Hematopoietic multipotent progenitor cell treated with erythropoietin and hydrocortisone succinate and interleukin-3 and kit ligand, for 17 days (in vitro differentiated cells): Measurements from ENCODE around the gene ROBO1.
"Not testable (repeated sequence)": the region's sequence is repeated elsewhere in the genome, so short reads cannot be mapped to it uniquely, and the experiment has no call there.

Source experiments
- DNase-seq: peaks from one replicate; pipeline ENCODE4 v3.0.0-alpha.2; 2015; ENCODE audit warnings: low spot score

ROBO1 gene

DNA sequence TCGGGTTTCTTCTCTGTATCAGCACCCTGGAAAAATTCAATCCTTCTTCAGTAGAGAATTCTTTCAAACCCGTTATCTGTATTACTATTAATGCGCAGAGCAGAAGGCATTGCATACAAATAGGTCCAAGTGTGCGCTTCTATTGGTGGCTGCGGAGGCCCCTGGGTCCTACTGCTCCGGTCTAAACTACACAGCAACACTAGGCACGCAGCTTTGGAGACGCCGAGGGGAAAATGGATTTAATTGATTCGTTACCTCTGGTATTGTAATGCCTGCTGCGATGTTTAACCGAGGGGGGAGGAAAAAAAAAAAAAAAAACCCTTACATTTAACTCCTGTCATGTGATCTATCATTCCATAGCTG lies at the start of gene ROBO1:
TSS of gene ROBO1 (minus strand) at position 94 of the 363 bp plus-strand sequence.
- DNase-seq = no peak

DNA sequence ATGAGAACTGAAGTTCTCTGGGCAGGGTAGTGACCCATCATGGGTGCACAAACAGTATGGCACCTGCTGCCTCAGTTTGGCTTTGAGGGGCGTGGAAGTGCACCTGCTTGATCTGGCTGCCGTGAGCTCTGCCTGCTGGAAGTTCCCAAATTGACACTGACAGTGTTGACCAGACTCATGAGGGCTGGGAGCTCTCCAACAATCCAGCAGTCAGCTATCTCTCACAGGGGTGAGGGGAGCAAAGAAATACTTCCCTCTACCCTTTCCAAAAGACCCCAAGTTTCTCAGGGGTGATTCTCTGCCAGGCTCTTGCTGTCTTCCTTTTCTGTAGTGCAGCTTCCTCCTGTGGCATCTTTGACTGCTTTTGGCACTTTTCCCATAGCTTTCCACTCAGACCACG lies 49.4 kb upstream of the ROBO1 start:
- DNase-seq = no peak

DNA sequence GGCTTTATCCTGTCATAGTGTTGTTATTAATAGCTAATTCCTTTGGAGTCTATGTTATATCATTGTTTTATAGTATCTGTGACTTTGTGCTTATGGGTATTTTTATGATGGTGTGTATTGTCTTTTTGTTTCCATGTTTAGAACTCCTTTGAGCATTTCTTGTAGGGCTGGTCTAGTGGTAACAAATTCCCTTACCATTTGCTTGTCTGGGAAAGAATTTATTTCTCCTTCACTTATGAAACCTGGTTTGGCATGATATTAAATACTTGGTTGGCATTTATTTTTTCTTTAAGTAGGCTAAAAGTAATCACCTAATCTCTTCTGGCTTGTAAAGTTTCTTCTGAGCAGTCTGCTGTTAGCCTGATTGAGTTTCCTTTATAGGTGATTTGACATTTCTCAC lies 47.7 kb upstream of the ROBO1 start:
- DNase-seq = no peak

DNA sequence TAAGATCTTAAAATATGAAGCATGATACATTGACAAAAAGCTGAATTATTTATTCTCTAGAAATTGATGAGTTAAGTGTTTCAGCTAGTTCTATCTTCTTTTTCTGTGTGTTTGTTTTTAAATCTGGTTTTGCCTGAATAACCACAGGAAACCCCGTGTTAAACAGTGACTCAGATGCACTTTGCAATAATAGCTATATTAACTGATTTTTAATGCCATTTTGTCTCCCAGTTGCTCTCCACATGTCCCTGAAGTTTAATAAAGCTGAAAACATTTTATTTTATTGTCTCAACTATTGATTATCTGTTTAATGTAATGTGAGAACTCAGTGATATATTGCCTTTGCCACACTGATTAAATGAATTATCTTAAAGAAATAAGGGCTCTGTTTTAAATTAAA lies 42.8 kb upstream of the ROBO1 start:
- DNase-seq = no peak

DNA sequence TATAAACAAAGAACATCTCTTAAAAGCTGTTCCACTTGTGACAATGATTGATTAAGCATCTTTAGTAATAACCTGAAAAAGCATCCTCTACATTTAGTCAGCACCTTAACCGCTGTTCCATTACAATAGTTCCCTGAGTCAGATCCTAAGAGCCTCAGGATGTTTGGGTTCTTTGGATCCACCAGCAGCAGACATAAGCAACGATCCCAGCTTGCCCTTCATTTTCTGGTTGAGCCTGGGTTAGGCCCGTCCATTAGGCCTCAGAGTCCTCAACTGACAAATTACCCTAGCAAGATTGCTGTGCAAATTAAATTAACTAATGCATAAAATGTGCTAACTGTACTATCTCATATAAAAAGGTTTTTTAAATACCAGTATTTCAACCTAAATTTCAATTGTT lies 42.3 kb upstream of the ROBO1 start:
- no peak for DNase-seq

DNA sequence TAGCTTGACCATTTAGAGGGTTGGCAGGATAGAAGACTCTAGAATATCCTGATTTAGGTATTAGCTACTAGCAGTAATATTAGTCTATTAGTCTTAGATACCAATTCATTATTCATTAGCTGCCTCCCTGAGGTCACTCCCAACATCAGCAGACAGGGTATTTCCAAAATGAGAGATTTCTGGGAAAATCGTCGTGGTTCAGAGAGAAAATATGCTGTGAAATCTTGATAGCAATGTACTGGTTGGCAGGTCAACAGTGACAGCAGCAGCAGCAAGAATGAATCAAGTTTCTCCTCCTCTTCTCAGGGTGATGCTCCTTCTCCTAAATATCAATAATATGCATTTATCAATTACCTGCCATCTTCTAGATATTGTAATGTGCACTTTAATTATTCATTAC lies 41.3 kb upstream of the ROBO1 start:
- no peak for DNase-seq

DNA sequence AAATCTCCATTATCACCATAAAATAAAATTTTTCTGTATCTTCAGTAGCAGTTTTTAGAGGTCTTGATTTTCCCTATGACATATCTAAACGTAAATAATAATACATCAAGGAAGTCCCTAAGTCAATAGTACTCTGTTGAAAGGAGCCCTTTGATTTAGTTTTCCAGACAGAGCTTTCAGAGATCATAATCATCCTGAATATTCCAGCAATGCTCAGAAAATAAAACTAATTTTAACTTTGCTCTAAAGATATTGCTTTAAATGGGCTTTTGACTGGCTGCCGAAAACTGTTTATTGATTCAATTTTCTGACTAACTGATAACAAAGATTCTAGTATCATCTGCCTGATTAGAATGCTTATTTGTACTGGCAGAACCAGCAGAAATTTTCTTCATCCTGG lies 40.7 kb upstream of the ROBO1 start:
- DNase-seq = no peak

DNA sequence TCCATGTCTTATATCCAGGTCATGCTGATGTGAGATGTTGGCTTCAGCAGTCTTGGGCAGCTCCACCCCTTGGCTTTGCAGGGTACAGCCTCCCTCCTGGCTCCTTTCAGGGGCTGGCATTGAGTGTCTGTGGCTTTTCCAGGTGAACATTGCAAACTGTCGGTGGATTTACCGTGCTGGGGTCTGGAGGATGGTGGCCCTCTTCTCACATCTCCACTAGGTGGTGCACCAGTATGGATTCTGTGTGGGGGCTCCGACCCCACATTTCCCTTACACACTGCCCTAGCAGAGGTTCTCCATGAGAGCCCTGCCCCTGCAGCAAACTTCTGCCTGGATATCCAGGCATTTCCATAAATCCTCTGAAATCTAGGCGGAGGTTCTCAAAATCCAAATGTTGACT lies 22.4 kb upstream of the ROBO1 start:
- DNase-seq = not testable (repeated sequence)

DNA sequence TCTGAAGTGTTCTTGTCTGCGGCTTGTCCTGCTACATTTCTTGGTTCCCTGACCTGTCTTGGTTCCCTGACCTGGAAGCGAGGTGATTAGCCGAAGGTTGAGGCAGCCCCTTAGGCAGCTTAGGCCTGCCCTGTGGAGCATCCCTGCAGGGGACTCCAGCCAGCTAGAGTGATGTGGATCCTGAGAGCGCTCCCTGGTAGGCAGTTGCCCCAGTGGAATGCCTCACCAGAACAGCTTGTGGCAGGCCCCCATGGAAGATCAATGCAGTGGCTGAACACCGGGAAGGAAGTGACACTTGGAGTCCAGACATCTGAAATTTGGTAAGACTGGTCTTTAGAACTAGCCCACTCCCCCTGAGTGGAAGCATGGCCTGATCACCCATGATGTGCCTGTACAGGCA lies 5.5 kb upstream of the ROBO1 start:
- no peak for DNase-seq

DNA sequence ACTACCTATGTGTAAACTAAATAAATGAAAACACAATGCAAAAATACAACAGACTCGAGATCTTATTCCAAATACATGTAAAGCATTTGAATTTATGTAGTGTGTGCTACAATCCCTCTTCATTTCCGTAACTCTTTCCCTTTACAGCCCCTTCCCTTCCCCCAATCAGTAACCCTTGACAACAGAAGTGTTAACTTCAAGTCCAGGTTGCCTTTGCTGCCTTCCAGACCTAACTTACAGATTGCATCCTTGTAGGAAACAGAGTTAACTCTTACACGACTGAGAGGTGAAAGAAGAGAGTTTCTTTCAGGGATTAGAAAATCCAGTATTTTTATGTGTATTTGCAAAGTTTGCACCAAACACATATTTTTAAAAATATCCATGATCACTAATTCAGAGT lies 1.4 kb upstream of the ROBO1 start:
- no peak for DNase-seq

DNA sequence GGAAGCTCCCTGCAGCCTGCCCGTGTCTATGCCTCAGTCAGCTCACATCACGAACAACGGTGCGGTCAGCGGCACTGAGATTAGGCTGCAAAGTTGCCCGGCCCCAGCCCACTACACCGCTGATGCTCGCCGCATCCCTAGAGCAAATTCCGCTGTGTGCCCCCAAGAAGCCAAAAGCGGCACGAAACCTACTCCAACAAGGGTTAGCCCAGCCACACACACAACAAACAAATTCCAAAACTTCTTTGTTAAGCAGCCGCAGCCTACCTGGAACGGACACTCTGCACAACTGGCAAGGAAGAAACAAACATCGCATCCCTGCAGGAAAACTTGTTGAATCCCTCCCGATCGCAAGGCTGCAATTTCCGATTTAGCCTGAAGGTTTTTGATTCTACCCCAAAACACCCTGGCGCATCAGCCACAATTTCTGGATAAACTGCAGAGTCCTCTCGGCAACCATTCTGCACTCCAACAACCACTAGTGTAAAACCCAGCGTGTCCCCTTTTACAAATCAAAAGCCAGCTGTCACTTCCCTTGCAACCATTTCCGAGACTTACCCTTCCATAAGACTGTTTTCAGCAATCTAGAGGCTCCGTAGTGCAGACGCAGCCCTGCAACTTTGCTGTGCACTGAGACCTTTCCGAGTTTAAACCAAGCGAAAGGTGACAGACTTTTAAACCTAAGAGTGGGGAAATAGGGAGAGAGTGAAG lies 449 bp downstream of the ROBO1 start:
- DNase-seq = no peak

DNA sequence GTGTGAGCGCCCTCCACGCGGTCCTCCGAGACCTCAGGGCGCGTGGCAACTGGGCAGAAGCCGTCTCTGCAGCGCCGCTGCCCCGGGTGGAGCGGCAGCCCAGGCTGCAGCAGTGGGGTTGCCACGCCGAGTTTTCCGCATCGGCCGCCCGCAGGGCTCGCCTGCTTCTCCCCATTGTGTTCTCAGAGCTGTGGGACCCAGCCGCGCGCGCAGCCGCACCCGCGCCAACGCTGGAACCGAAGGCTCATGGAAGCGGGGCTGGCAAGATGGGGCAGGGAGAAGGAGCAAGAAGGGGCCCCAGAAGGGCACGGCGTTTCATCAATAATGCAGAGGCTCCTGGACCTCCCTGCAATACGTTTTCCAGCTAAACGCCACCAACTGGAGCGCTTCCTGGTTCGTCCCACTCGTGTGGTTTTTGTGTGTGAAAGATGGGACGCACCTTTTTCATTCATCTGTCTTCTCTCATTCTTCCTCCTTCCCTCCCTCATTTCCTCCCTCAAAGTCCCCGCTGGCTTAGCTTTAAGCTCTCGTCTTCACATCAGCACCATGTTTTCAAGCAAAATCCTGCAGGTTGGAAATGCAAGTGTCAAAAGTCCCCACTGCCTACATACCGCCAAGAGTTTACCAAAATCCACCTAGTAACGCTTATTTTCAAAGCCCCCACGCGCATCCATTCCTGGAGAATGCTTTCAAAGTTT lies 1.2 kb downstream of the ROBO1 start:
- no peak for DNase-seq

DNA sequence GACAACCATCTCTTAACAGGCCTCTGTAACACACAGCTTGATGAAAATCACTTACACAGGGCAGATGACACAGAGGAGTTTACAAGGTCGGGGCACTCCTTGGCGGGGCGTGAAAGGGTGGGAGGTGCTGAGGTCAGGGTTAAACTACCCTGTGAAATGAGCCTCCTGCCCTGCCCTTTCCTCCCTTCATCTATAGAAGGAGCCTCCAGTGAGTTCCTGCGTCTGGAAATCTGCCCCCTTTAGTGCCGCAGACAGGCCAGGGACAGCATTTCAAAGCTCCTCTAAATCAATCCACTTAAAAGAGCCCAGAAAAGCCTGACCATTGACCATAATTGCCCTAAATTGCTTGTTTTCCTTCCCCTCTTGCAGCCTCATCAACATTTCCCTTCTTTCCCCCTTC lies 1.9 kb downstream of the ROBO1 start:
- DNase-seq = no peak

DNA sequence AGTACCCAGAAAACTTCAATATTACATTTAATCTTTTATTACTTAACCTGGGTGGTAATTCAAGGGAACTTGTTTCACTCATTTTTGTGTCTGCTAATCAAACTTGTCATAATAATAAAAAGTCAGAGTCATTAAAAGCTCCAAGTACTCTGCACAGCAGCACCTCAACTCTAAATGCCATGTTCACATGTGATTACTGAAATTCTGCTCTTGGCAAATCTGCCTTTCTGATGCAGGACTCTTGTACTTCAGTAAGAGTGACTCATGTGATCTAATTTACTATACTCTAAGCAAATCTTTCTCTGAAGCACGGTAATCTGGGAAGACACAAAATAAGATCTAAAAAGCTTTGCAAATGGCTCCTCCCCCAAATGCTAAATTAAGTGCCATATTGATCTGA lies 6.4 kb downstream of the ROBO1 start:
- DNase-seq = no peak

DNA sequence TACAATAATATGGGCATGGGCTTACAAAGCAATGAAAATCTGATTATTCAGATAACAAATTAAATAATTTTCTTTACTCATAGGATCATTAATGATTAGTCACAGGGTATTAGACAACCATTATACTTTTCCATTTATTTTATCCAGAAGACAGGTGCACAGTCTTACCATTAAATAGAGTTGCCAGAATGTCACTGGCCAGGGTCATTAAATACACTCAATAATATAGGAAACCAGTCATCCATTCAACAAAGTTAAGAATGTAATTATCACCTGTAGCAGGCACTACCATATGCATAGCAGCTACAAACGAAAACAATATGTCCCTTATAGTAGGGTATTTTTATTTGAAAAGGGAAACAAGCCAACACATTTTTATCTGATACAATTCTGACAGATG lies 16.1 kb downstream of the ROBO1 start:
- DNase-seq = no peak

DNA sequence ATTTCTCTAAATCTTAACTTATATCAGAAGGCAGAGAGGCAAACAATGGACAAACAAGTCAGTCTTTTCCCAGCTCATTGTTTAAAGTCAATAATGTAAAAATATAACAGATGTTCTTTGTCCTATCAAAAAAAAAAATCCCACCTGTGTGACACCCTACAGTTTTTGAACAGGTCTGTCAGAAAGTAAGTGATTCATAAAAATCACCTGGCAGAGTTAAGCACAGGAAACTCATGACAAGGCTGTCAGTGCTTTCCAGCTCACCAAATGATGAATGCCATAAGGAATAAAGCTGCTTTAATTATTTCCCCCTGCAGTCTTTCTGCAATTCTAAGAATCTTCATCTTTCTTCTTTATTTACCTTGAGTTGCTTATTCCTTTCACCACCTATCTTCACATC lies 30.3 kb downstream of the ROBO1 start:
- no peak for DNase-seq

DNA sequence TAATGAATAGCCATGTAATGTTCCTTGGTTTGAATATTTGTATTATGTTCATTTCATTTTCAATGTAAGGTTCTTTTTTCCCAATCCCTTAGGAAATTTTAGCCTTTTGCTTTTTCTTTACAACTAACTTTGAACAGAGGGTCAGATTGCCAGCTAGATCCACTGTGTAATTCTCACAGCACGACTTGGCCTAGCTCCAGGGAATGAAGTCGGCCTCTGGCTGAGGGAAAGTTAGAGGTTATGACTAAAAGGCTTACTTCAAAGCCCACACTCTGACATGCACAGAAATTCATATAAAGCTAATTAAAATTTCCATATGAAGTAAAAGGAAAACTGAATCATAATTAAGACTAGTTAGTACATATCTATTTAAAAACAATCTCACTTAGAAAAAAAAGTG lies 38.7 kb downstream of the ROBO1 start:
- DNase-seq = no peak

DNA sequence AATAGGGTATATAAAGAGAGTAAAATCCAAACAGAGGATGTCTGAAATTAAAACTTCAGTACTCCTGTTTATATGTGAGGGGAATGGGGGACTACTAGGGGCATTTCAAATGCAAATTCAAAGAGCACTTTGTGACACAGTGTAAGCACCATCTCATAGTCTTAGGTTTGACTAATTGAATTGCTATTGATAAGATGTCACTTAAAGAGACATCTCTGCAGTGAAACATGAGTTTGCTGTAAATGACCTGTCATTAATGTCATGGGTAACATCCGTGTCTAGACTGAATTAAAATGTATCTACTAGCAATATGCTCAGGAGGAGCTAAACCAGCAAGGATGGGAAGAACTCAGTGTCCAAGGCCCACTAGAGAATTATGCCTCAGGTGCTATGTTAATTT lies 41.0 kb downstream of the ROBO1 start:
- no peak for DNase-seq

DNA sequence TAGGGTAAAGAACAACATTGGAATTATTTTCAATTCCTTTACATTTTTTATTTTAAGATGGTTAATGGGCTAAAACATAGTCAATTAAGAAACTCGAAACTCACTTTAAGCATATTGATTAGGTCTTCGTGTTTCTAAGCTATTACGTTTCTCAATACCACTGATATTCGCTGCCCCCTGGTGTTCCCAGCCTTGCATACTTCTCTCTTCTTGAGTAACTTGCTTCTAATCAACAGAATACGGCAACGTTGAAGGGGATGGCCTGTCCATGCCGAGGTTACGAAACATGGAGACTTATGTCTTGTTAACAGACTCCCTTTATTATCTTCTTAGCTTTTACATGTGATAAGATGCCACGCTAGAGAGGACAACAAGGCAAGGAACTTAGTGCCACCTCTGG lies 43.6 kb downstream of the ROBO1 start:
- DNase-seq = no peak

DNA sequence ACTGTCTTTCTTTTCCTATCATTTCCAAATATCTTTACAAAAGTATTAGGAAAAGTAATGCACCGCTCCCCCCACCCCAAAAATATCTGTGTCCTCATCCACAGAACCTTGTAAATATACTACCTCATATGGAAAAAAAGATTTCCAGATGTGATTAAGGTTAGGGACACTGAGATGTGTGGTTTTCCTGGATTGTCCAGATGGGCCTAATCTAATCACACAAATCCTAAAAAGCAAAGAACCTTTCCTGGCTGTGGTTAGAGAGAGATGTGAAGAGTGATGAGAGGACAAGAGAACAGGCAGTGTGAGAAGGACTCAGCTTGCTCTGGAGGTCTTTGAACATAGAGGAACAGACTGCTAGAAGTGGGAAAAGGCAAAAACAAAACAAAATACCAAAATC lies 77.7 kb downstream of the ROBO1 start:
- no peak for DNase-seq

DNA sequence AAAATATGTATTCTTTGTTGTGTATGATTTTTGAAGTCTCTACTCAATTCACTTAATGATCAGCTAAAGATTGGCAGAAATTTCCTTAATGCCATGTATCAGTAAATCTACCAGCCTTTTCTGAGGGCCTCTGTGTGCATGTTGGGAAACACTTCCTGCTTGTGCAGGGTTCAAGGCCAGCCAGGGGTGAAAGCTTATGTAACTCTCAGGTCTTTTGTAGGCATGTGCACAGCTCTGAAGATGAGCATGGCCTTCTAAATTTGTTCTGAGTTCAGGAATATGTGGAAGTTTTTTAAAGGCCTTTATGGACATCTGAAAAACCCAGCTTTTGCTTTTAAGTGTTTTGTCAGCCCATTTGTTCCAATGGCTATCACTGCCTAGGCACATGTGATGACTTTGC lies 82.7 kb downstream of the ROBO1 start:
- no peak for DNase-seq

DNA sequence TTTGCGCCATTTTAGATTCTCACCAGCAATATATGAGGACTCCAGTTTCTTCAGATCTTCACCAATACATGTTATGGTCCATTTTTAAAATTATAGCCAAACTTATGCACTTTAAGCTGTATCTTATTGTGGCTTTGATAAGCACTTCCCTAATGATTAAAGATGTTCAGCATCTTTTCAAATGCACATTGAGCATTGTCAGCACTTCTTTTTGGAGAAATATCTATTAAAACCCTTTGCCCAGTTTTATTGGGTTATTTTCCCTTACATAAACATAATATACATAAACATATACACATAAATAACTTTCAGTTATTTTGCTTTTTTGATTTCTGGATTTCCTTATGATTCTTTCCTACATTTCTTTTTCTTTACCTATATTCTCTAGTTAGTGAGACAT lies 83.8 kb downstream of the ROBO1 start:
- DNase-seq = no peak

DNA sequence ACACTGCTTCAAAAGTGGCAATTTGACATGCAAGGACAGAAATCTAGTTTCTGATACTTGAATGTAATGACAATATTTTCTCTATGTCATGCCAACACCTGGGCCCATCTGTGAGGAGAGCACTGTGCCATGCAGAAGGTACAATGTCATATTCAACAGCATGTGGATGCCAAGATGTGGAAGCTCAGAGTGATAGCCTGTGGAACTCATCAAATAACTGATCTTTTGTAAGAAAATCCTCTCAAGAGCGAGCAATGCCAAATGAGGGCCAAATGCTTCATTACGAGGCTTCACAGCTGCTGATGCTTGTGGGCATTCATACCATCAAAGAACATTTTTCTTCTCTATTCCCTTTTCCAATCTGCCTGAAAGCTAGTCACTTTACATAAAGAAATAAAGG lies 95.1 kb downstream of the ROBO1 start:
- DNase-seq = no peak

DNA sequence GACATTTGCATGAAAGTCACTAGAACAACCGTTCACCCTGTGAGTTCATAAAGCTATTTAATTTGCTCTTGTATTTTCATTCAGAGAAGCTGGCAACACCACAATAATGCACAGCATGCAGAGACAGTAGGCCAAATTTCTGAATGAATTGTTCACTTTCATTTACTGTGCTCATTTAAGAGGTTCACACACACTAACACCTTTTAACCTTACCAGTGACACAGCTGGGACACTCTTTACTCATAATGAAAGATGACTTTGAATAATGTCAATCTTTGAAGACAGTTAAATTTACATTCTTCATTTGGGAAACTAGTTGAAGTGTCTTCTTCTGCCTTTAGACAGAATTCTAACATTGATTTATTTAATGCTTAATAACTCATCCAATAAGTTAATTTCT lies 95.7 kb downstream of the ROBO1 start:
- no peak for DNase-seq
